Measurements from ENCODE around the gene FAM222A.

DNA sequence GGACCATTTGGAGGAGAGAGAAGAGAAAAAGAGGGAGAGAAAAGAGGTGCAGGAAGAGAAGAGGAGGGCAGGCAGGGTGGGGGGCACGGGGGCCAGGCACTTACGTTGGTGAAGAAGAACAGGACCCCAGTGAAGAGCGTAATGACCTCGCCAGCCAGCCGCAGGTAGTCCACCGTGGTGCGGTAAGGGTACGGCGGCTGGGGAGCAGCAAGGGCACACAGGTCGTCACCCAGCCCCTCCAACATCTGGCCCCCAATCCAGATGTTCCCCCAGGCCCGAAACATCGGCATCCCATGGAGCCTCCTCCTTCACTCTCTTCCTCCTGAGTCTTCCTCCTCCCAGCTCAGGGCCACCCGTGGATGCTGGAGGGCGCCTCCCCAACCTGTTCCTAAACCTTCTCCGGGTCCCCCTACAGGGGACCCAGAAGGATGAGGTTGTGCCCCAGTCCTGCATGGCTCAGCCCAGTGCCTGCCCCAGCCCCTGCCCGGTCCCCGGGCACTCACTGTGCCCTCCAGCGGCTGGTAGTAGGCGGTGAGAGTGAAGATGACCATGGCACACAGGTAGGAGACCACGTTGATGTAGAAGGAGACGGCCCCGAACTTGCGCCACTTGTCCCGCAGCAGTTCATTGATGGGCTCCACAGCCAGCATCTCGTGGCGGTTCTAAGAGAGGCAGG lies 80.3 kb downstream of the FAM222A start:
- TF ChIP-seq POLR2A (IDR thresholded peaks at IDR 0.05; ENCODE audit: low read length) (no peak), GATA1 (IDR thresholded peaks at IDR 0.05; ENCODE audit: low read depth, low read length) (no peak)

Measured in erythroblast (primary cell).